Smooth muscle cell of bladder (primary cell): ENCODE results near the gene CISTR. TPM values are rescaled to one million over a fixed set of nuclear protein-coding genes. Genes with fewer than 3 reads are reported as not detected.

ENCODE experiments used
- total RNA-seq: library from RNA; depleted of rRNA; stranded (reverse); fragments of >200 nt; gene quantifications from 2 replicates; pipeline ENCODE4 v1.2.3, GENCODE V29; 2014

Gene CISTR
- not detected in 2 replicates for total RNA-seq

GRCh38 chr12:53751336-53752191 lies at the start of gene CISTR:
Gene CISTR (minus strand): TSS chr12:53751979.

GRCh38 chr12:53727310-53728041 lies 24.3 kb downstream of the CISTR start, which contains the start of gene CALCOCO1:
Gene CALCOCO1 (minus strand): TSS chr12:53727452. CDS start chr12:53725242, 2,210 bp downstream.

Other genes starting within 250 kb of the CISTR start
- gene NPFF, start 244.5 kb downstream of the CISTR start, total RNA-seq = not detected in 2 replicates
- gene ATF7, start 125.6 kb downstream of the CISTR start, total RNA-seq = 5.5 and 7.9 TPM in 2 replicates
- gene ATP5MC2, start 75.9 kb downstream of the CISTR start, total RNA-seq = 142 and 148 TPM in 2 replicates
- 84.9 and 124 TPM in 2 replicates for gene CALCOCO1, start 24.5 kb downstream of the CISTR start, total RNA-seq
- not detected in 2 replicates for gene HOXC13, start 186.9 kb upstream of the CISTR start, total RNA-seq
- gene HOXC12, start 202.9 kb upstream of the CISTR start, total RNA-seq = not detected in 2 replicates
- gene HOXC11, start 221.1 kb upstream of the CISTR start, total RNA-seq = under 0.01 and 0.14 TPM in 2 replicates
- gene HOTAIR, start 223.0 kb upstream of the CISTR start, total RNA-seq = 0.09 and 0.28 TPM in 2 replicates
- 0.18 and 0.43 TPM in 2 replicates for gene HOXC10, start 233.2 kb upstream of the CISTR start, total RNA-seq
- gene HOXC9, start 248.2 kb upstream of the CISTR start, total RNA-seq = 0.28 and 0.57 TPM in 2 replicates